ENCODE measurements around the gene ACSM5.

The ACSM5 gene, protein sequence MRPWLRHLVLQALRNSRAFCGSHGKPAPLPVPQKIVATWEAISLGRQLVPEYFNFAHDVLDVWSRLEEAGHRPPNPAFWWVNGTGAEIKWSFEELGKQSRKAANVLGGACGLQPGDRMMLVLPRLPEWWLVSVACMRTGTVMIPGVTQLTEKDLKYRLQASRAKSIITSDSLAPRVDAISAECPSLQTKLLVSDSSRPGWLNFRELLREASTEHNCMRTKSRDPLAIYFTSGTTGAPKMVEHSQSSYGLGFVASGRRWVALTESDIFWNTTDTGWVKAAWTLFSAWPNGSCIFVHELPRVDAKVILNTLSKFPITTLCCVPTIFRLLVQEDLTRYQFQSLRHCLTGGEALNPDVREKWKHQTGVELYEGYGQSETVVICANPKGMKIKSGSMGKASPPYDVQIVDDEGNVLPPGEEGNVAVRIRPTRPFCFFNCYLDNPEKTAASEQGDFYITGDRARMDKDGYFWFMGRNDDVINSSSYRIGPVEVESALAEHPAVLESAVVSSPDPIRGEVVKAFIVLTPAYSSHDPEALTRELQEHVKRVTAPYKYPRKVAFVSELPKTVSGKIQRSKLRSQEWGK

GRCh38 chr16:20409398-20410120 lies at the start of gene ACSM5:
TSS of gene ACSM5 (plus strand) at chr16:20409534. CDS start at chr16:20411485, 1,951 bp downstream.
- DNase-seq (ENCODE audit: low spot score), result no peak

DNA sequence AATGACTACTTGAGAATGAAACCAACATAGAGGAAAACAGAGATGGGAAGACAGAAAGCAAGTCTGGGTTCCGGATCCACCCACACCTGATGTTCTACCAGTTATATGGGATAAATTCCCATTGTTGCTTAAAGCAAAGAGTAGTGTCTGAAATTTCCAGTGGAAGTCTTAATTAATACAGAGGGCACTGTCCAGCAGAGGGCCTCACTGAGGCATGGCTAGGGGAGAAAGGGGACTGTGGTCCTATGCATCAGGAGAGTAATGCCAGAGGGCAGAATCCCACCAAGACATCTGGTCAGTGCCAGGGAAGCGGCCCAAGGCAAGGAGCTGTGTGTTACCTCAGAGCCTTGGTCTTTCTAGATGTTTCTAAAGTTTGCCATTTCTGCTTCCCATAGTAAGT lies 49.3 kb upstream of the ACSM5 start:
- DNase-seq (ENCODE audit: low spot score), result no peak

- no peak for DNase-seq (ENCODE audit: low spot score)
These were observed 46.1 kb upstream of the ACSM5 start for GRCh38 chr16:20363191-20363590.

- DNase-seq (ENCODE audit: low spot score), result no peak
These were observed 45.3 kb upstream of the ACSM5 start for GRCh38 chr16:20364051-20364450.

GRCh38 chr16:20369452-20370054 lies 39.8 kb upstream of the ACSM5 start:
- no peak for DNase-seq (ENCODE audit: low spot score)

- no peak for DNase-seq (ENCODE audit: low spot score)
These were observed 36.6 kb upstream of the ACSM5 start for GRCh38 chr16:20372701-20373100.

DNA sequence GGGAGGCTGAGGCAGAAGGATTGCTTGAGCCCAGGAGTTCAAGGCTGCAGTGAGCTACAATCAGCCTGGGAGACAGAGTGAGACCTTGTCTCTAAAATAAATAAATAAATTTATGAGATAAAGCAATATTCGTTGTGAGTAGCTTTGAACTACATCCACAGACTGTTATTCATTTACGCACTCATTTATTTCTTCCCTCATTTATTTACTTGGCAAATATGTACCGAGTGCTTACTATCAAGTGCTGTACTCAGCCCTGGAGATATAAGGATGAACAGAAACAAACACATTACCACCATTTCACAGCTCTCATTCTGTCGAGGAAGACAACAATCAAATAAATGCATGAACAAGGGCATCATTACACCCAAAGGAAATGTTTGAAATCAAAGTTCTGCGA lies 32.2 kb upstream of the ACSM5 start:
- no peak for DNase-seq (ENCODE audit: low spot score)

DNA sequence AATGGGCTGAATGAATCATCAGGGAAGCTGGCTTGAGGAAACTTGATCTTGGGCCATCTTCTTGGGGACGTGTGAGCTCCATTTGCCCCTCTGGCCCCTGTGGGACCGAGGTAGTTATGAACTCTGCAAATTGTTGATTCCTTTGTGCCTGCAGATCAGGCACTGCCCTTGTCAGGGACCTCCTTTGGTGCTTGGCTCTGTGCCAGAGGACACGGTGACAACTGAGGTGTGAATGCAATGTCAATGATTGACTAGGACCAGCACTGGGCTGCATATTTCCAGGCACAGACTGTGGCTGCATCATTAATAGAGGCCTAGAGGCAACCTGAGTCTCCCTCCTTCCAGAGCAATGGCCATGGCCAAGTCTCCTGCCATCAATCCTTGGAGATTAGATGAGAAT lies 28.6 kb upstream of the ACSM5 start:
- no peak for DNase-seq (ENCODE audit: low spot score)

DNA sequence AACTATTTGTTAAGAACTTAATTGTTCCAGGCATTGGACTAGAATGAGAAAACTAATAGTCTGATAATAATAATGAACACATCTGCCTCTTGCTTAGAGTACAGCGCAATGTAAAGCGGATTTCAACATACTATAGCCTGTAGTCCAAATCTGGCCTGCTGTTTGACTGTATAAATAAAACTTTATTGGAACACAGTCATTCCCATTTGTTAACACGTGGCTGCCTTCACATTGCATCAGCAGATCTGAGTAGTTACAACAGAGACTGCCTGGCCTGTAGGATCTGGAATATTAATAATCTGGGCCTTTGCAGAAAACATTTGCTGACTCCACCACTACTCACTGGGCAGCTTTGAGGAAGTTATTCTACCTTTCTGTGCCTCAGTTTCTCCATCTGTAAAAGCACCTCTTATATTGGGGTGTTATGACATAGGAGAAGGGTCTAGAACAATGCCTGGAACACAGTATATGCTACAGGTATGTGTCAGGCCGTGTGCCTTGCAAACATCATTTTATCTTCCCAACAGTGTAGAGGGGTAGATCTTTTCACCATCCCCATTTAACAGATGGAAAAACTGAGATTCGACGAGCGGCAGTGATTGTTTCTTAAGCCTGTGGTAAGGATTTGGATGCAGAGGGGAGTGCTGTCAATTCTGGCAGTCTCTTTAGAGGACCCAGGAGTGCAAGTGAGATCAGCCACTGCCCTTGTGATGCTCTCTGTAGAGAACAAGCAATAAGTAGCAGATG lies 27.0 kb upstream of the ACSM5 start:
- DNase-seq (ENCODE audit: low spot score), result no peak

DNA sequence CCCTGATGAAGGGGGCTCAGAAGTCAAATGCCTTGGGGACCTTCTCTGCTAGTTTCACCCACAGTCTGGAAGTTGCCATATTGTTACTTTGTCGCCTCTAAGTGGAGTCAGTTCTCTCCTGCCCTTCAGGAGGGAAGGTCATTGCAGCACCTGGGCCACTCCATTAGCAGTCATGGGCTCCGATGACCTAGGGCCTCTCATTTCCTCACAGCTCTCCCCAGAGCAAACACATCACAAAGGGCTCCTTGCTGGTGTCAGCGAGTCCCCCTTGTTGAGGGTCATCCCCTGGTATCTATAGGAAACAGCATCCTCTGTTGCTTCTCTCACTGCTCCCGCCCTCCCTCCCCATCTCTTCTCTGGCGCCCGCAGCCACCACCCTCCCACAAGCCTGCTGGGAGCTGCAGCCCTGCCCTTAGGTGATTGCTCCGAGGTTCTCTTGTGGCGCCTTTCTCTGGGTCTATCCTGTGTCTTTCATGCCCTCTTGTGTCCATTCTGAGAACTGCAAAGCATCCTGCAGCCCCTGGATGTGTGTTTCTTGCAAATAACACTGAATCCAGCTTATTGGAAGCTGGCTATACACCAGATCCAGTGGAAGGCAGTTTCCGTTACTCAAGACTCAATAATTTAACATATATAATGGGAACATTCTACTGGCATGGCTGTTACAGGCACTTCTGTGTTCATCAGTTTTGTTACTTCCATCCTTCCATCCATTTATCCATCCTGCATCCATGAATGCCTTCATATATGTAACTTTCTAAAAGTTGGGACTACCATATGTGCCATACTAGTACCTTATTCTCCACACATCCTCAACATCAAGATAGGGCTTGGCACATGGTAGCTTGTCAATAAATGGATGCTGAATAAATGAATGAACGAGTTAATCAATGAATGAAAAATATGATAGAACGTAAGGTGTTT lies 26.0 kb upstream of the ACSM5 start:
- DNase-seq (ENCODE audit: low spot score), result peak; percentile 58

DNA sequence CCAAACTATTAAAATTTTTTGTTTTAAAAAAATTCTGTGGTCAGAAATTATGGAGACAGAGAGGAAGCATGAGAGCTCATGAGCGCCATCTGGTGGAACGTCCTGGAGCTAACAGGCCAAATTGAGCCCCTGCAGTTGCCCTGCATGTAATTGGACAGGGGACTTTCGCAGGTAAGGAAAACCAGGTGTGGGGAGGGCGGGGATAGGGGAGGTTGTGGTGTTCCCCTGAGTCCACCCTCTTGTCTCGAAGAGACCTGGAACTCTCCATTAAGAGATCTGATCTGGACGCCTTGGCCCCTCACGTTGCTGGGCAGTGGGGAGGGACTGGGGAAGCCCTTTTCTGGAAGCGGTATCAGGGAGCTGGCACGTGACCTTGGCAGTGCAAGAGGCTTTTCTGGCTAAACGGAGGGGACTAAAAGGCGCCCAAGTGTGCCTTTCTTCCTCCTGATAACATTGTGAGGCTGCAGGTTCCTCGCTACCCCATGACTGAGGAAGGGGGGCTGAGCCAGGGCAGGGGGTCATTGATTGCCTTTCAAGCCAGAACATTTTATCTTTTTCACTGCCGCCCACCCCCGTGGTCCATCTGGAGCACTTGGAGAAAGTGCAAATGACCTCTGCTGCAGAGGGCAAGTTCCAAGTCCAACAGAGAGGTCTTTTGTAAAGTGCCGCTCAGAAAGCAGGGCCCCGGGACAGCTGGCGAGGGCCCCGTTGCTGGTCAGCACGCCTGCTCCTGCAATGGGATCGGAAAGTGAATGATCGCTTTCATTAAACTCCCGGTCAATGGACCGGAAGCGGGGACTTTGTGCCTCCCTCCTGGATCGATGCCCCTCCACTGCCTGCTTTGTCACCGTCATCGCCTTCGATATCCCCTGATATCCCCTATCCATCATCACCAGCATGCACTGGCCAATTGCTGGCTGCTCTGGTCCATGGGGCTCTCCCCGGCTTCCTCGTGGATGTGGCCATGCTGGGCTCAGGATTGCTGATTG lies 23.2 kb upstream of the ACSM5 start:
- DNase-seq (ENCODE audit: low spot score), result peak; percentile 62

- DNase-seq (ENCODE audit: low spot score), result no peak
These were observed 21.4 kb upstream of the ACSM5 start for GRCh38 chr16:20387978-20388377.

GRCh38 chr16:20388854-20389253 lies 20.5 kb upstream of the ACSM5 start:
- no peak for DNase-seq (ENCODE audit: low spot score)

GRCh38 chr16:20391045-20391444 lies 18.3 kb upstream of the ACSM5 start:
- DNase-seq (ENCODE audit: low spot score), result no peak

DNA sequence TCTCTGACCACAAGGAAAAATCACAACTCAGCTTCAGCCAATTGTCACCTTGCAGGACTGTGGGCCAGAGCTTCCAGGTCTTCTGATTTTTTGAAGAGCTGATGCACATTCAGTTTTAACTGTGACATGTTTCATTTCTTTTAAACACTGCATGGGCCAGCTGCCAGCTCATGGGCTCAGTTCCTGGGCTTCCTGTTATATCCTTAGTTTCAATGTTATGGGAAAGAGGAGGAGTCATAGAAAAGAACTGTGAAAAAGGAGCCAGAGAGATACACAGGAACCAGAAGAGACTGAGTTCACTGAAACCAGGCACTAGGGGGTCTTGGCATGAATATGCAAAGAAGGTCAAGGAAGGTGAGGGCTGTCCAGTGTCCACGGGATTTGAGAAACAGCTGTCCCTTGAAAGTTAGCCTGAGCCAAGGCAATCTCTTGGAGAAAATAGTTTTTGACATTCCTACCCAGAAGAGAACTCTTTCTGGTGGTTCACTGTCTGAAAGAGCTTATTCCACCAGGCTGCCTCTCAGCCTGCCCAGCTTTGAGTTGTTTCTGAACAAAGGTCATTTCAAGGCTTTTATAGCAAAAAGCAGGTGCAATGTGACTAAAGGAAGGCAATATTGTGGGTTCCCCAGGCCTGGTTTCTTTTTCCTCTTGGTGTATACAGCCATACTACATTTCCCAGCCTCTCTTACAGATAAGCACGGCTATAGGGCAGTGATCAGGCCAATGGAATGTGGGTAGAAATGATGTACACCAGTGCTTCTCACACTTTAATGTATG lies 15.3 kb upstream of the ACSM5 start:
- no peak for DNase-seq (ENCODE audit: low spot score)

GRCh38 chr16:20395946-20396345 lies 13.4 kb upstream of the ACSM5 start:
- no peak for DNase-seq (ENCODE audit: low spot score)

- DNase-seq (ENCODE audit: low spot score), result no peak
These were observed 12.4 kb upstream of the ACSM5 start for GRCh38 chr16:20396846-20397467.

DNA sequence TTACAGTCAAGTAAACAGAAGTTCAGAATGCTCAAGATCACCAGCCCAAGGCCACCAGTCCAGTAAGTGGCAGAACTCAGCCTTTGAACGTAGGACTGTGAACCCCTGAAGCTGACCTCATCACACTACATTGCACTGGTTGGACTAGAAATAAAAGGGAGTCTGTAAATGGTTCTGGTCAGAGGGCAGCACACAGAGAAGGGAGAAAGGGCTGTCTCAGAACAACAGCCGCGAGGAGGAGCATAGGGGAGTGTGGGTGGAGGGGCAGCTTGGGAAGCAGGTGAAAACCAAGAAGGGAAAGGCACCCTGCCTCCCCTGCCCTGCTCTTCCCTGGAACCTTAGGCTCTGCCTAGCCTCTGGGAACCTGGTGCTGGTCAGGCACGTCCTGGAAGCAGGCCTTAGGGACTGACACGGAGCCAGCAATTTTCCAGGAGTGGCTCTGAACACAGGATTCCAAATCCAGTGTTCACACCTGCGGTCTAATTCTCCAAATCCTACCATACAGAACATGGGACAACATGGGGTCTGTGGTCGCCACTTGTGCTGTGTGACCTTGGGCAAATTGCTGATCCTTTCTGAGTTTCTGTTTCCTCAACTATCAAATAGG lies 11.8 kb upstream of the ACSM5 start:
- no peak for DNase-seq (ENCODE audit: low spot score)
